Kidney (tissue), 14 donors: ENCODE results near the gene THEMIS. TPM values are rescaled to one million over a fixed set of nuclear protein-coding genes. Genes with fewer than 3 reads are reported as not detected.
"Not testable (repeated sequence)": the region's sequence is repeated elsewhere in the genome, so short reads cannot be mapped to it uniquely, and the experiment has no call there.

Source experiments
- DNase-seq, 5 donors: peaks; one replicate each; pipeline ENCODE4 v3.0.0-alpha.2; 2013 to 2020
- FAIRE-seq: peaks from 2 replicates; lab custom pipeline; 2012; peaks lifted over from hg19 to GRCh38; lab: Jason Lieb, UNC
- H3K27ac ChIP-seq, 2 donors: one replicate each; pipeline ENCODE4 v1.7.0; 2013; ENCODE audit warnings: low read depth in 2 of 2, low read length in 2 of 2, inconsistent platforms in 1 of 2
- H3K27me3 ChIP-seq: one replicate; pipeline ENCODE4 v1.7.1; 2013; ENCODE audit warnings: low read length, inconsistent platforms; ENCODE audit not compliant: control insufficient read depth, insufficient read depth
- H3K36me3 ChIP-seq, 3 donors: one replicate each; pipeline versions ENCODE4 v1.7.0 to v1.7.1; 2013; ENCODE audit warnings: low read length in 3 of 3, control low read depth in 1 of 3, inconsistent platforms in 1 of 3; ENCODE audit not compliant: insufficient read depth in 3 of 3, control insufficient read depth in 2 of 3
- H3K4me1 ChIP-seq, 3 donors: one replicate each; pipeline versions ENCODE4 v1.7.0 to v1.7.1; 2013; ENCODE audit warnings: low read length in 3 of 3, inconsistent platforms in 1 of 3, low read depth in 1 of 3; ENCODE audit not compliant: control insufficient read depth in 2 of 3, insufficient read depth in 2 of 3
- H3K4me3 ChIP-seq, 3 donors: one replicate each; pipeline versions ENCODE4 v1.7.0 to v1.8.1; 2013; ENCODE audit warnings: low read length in 3 of 3, control low read depth in 1 of 3, inconsistent platforms in 1 of 3
- H3K9ac ChIP-seq, 3 donors: one replicate each; pipeline versions ENCODE4 v1.7.0 to v1.7.1; 2013; ENCODE audit warnings: low read length in 3 of 3, control low read depth in 1 of 3, inconsistent platforms in 1 of 3
- H3K9me3 ChIP-seq, 3 donors: one replicate each; pipeline versions ENCODE4 v1.7.0 to v1.7.1; 2013; ENCODE audit warnings: low read length in 3 of 3, control low read depth in 1 of 3, inconsistent platforms in 1 of 3; ENCODE audit not compliant: control insufficient read depth in 2 of 3, insufficient read depth in 1 of 3
- CTCF ChIP-seq: IDR thresholded peaks from 3 replicates; pipeline ENCODE4 v1.5.1; 2012; ENCODE audit warnings: mild to moderate bottlenecking, moderate library complexity, borderline replicate concordance; ENCODE audit not compliant: insufficient read depth; ENCODE audit errors: extremely low read depth
- intact Hi-C: fragments of 100-400 bp; cut with DNase I; formaldehyde crosslinking; loops from one replicate; pipeline ENCODE4 v1.11.1; 2022
- polyA plus RNA-seq: library from polyadenylated mRNA; stranded (reverse); fragments of 350-450 nt; fragmentation: Illumina TruSeq; extraction: RNeasy Lipid Tissue Mini Kit (QIAGEN cat#74804); gene quantifications from one replicate; pipeline ENCODE4 v1.2.3, GENCODE V29; 2014; ENCODE audit warnings: low read depth, low replicate concordance; ENCODE audit not compliant: insufficient read depth
- total RNA-seq: library from RNA; stranded (reverse); fragmentation: NEBNext Ultra II Directional; extraction: Animal tissue kit (Norgen Biotek cat#: 25700); gene quantifications from one replicate; pipeline ENCODE4 v1.2.1, GENCODE V29; 2021
- donor health status: control.
- donor health status: control.
- donor health status: control.
- donor health status: control.
- donor health status: control.
- donor health status: DM: yes; HTN: yes; CAD: no.
- donor health status: Normal renal cell carcinoma (clear cell type).

THEMIS gene
- total and polyA plus RNA-seq, 2 donors from 2014 or later: 3.3 TPM; not detected in 1

- intact Hi-C loops: no loop called here
- no peak overlapping the region for H3K4me3 ChIP-seq
- H3K36me3 ChIP-seq: no peaks in the 10 kb centered on the region
- FAIRE-seq (no peak), DNase-seq (no peak)
- TF ChIP-seq CTCF: no peak
- peaks cover 0 to 11% (median 0%) of the 10 kb centered on the region in 3 donors for H3K9me3 ChIP-seq
- no peak overlapping the region for H3K9ac ChIP-seq
- no peaks in the 10 kb centered on the region for H3K27me3 ChIP-seq
- no peaks in the 10 kb centered on the region for H3K4me1 ChIP-seq
- no peak overlapping the region for H3K27ac ChIP-seq
Observed at GRCh38 chr6:127933852-127934840, 33.3 kb upstream of the THEMIS start.

GRCh38 chr6:127933137-127933536, 32.3 kb upstream of the THEMIS start:
- Histone ChIP-seq H3K4me1 (no peaks in the 10 kb centered on the region), H3K36me3 (no peaks in the 10 kb centered on the region), H3K9ac (no peak overlapping the region), H3K4me3 (no peak overlapping the region), H3K27me3 (no peaks in the 10 kb centered on the region), H3K9me3 (peaks cover 0 to 11% (median 0%) of the 10 kb centered on the region in 3 donors), H3K27ac (no peak overlapping the region)
- intact Hi-C loops: no loop called here
- DNase-seq (no peak), FAIRE-seq (no peak)
- TF ChIP-seq CTCF: no peak

- no peaks in the 10 kb centered on the region for H3K36me3 ChIP-seq
- no peak overlapping the region for H3K4me3 ChIP-seq
- no peaks in the 10 kb centered on the region for H3K4me1 ChIP-seq
- DNase-seq (no peak), FAIRE-seq (no peak)
- H3K9ac ChIP-seq: no peak overlapping the region
- peaks cover 0 to 11% (median 0%) of the 10 kb centered on the region in 3 donors for H3K9me3 ChIP-seq
- no peaks in the 10 kb centered on the region for H3K27me3 ChIP-seq
- H3K27ac ChIP-seq: no peak overlapping the region
- intact Hi-C loops: no loop called here
- TF ChIP-seq CTCF: no peak
Observed at GRCh38 chr6:127932708-127933107, 31.9 kb upstream of the THEMIS start.

GRCh38 chr6:127926441-127926840, 25.6 kb upstream of the THEMIS start:
- H3K4me3 ChIP-seq, intact Hi-C loops, H3K27me3 ChIP-seq, H3K36me3 ChIP-seq, H3K9me3 ChIP-seq, H3K9ac ChIP-seq, H3K27ac ChIP-seq, H3K4me1 ChIP-seq, DNase-seq, FAIRE-seq: not testable (repeated sequence)
